Naive thymus-derived CD4-positive, alpha-beta T cell (primary cell): ENCODE data around the gene MPZ. TPM values are rescaled to one million over a fixed set of nuclear protein-coding genes. Genes with fewer than 3 reads are reported as not detected.

ENCODE experiments used
- ATAC-seq: fragments of 150-1000 bp; cut with Tn5 transposase; 2 replicates; pipeline ENCODE4 v1.10.0; 2021; ENCODE audit warnings: mild to moderate bottlenecking, moderate library complexity
- CTCF ChIA-PET: fragments of 350-600 bp; sonication (Branson Sonifier 250); formaldehyde crosslinking; loops from one replicate; lab custom pipeline; 2021; ENCODE audit warnings: antibody characterized with exemption; lab: Charles Lee
- POLR2A ChIA-PET: fragments of 350-600 bp; sonication (Branson Sonifier 250); formaldehyde crosslinking; loops from one replicate; lab custom pipeline; 2021; ENCODE audit warnings: antibody characterized with exemption, inconsistent platforms; lab: Charles Lee
- DNase-seq, 9 donors: peaks; one replicate each; pipeline versions ENCODE4 v3.0.0 to v3.0.0-alpha.2; 2020 to 2022; ENCODE audit warnings: mixed read lengths in 1 of 9
- H3K27ac ChIP-seq: one replicate; pipeline ENCODE4 v1.7.0; 2013; ENCODE audit warnings: mild to moderate bottlenecking, low read depth, low read length, moderate library complexity
- H3K27me3 ChIP-seq, 2 donors: one replicate each; pipeline ENCODE4 v1.7.0; 2013; ENCODE audit warnings: low read length in 2 of 2, mild to moderate bottlenecking in 2 of 2, moderate library complexity in 2 of 2; ENCODE audit not compliant: control insufficient read depth in 2 of 2, insufficient read depth in 2 of 2
- H3K36me3 ChIP-seq, 3 experiments: 1 replicate in 2 of 3; 2 replicates in 1 of 3; pipeline ENCODE4 v1.7.0; 2013; ENCODE audit warnings: low read length in 3 of 3, mild to moderate bottlenecking in 3 of 3, moderate library complexity in 1 of 3; ENCODE audit not compliant: insufficient read depth in 3 of 3, control insufficient read depth in 2 of 3
- H3K4me1 ChIP-seq, 2 donors: one replicate each; pipeline ENCODE4 v1.7.0; 2013; ENCODE audit warnings: low read length in 2 of 2, mild to moderate bottlenecking in 2 of 2, moderate library complexity in 1 of 2; ENCODE audit not compliant: control insufficient read depth in 2 of 2, insufficient read depth in 2 of 2
- H3K4me3 ChIP-seq: 2 replicates; pipeline ENCODE4 v1.7.0; 2013; ENCODE audit warnings: mild to moderate bottlenecking, low read length
- H3K9me3 ChIP-seq, 3 experiments: 1 replicate in 2 of 3; 2 replicates in 1 of 3; pipeline ENCODE4 v1.7.0; 2013; ENCODE audit warnings: low read length in 3 of 3; ENCODE audit not compliant: control insufficient read depth in 2 of 3
- H3K27ac Mint-ChIP-seq, 9 donors: one replicate each; pipeline ENCODE4 v1.8.0; 2020 to 2022; ENCODE audit warnings: mixed read lengths in 9 of 9, mild to moderate bottlenecking in 8 of 9, moderate library complexity in 5 of 9, inconsistent platforms in 2 of 9
- H3K27me3 Mint-ChIP-seq, 5 donors: one replicate each; pipeline ENCODE4 v1.8.0; 2021 to 2022; ENCODE audit warnings: mixed read lengths in 5 of 5, mild to moderate bottlenecking in 1 of 5
- H3K36me3 Mint-ChIP-seq, 5 donors: one replicate each; pipeline ENCODE4 v1.8.0; 2020 to 2022; ENCODE audit warnings: mixed read lengths in 5 of 5, mild to moderate bottlenecking in 3 of 5, inconsistent platforms in 1 of 5
- H3K4me1 Mint-ChIP-seq, 7 donors: one replicate each; pipeline ENCODE4 v1.8.0; 2020 to 2022; ENCODE audit warnings: mixed read lengths in 7 of 7, mild to moderate bottlenecking in 3 of 7, inconsistent platforms in 1 of 7
- H3K4me3 Mint-ChIP-seq, 10 donors: one replicate each; pipeline ENCODE4 v1.8.0; 2020 to 2022; ENCODE audit warnings: mild to moderate bottlenecking in 10 of 10, mixed read lengths in 10 of 10, moderate library complexity in 6 of 10, inconsistent platforms in 2 of 10
- H3K9me3 Mint-ChIP-seq, 11 donors: one replicate each; pipeline ENCODE4 v1.8.0; 2020 to 2022; ENCODE audit warnings: mixed read lengths in 11 of 11, mild to moderate bottlenecking in 4 of 11, inconsistent platforms in 1 of 11, moderate library complexity in 1 of 11
- intact Hi-C, 2 donors: fragments of 100-400 bp; cut with micrococcal nuclease; formaldehyde crosslinking; loops; one replicate each; pipeline ENCODE4 v1.15.1; 2023
- polyA plus RNA-seq, 2 donors: library from polyadenylated mRNA; unstranded; fragments of 300-500 nt; fragmentation: Illumina TruSeq; gene quantifications; one replicate each; pipeline ENCODE4 v1.2.3, GENCODE V29; 2021
- total RNA-seq, 6 experiments: library from RNA in 5 of 6; stranded (reverse) in 5 of 6; gene quantifications; 1 replicate in 5 of 6; 2 replicates in 1 of 6; pipeline ENCODE4 v1.2.3 and lab custom pipeline; 2021 to 2026

MPZ gene
- total and polyA plus RNA-seq, 7 experiments from 2014 or later, result 2.3 to 12.4 (median 6.2) TPM; not detected in 2

DNA sequence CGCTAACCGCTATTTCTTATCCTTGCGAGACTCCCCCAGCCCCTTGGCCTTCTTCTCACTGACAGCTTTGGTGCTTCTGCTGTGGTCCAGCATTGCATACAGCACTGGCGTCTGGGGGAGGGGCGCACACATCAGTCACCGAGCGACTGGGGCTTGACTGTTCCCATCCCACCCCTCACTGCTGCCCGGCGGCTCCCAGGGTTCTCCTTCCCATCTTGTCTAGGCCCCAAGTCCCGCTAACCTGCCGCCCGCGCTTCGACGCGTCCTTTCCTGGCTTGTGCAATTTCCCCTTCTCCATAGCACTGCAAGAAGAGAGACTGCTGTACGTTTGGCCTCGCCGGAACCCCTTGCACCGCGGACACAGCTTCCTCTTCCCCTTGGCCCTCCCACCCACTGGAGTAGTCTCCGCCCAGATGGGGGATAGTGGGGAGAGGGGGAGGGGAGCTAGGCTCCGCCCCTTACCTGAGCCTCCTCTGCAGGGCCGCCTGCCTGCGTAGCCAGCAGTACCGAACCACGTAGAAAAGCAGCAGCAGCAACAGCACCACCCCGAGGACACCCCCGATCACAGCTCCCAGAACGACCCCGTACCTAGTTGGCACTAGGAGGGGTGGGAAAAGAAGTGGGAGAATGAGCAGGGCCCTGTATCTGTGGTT is 3.8 kb downstream of the MPZ start:
- Mint-ChIP-seq H3K4me3 (peak overlapping the region; percentile 93 to 100 (median 98)), H3K9me3 (no peaks in the 10 kb centered on the region), H3K27ac (peak overlapping the region; percentile 91 to 98 (median 95)), H3K4me1 (peaks cover 27 to 47% (median 41%) of the 10 kb centered on the region in 7 donors), H3K27me3 (peaks cover 0 to 5% (median 0%) of the 10 kb centered on the region in 5 donors), H3K36me3 (peaks cover 0 to 7% (median 0%) of the 10 kb centered on the region in 5 donors)
- DNase-seq (peak; percentile 67 to 94 (median 92)), ATAC-seq (peak; percentile 99)
- Histone ChIP-seq H3K27ac (peak overlapping the region; percentile 78), H3K4me3 (peak overlapping the region; percentile 86), H3K4me1 (peaks cover 16 to 19% of the 10 kb centered on the region in 2 donors), H3K36me3 (peaks cover 0 to 3% (median 0%) of the 10 kb centered on the region in 3 experiments), H3K9me3 (no peaks in the 10 kb centered on the region), H3K27me3 (no peaks in the 10 kb centered on the region)
- POLR2A ChIA-PET, result interaction anchor here (0.5 to 6.0 kb wide), 20 partner anchors 7 to 153 kb away, joined by 3 to 50 read pairs (median 5); partner anchors contain the start of genes NDUFS2, NR1I3, PPOX and SDHC
- intact Hi-C loops, result loop anchor here (1.0 to 5.0 kb wide), 9 partner anchors 8 to 140 kb away; partner anchors contain the start of genes SDHC (in 2 of the 2) and PPOX (in 1 of the 2)
- CTCF ChIA-PET, result interaction anchor here (0.6 to 2.0 kb wide), 14 partner anchors 15 to 285 kb away, joined by 3 to 9 read pairs (median 4); partner anchors contain the start of genes F11R and NDUFS2

DNA sequence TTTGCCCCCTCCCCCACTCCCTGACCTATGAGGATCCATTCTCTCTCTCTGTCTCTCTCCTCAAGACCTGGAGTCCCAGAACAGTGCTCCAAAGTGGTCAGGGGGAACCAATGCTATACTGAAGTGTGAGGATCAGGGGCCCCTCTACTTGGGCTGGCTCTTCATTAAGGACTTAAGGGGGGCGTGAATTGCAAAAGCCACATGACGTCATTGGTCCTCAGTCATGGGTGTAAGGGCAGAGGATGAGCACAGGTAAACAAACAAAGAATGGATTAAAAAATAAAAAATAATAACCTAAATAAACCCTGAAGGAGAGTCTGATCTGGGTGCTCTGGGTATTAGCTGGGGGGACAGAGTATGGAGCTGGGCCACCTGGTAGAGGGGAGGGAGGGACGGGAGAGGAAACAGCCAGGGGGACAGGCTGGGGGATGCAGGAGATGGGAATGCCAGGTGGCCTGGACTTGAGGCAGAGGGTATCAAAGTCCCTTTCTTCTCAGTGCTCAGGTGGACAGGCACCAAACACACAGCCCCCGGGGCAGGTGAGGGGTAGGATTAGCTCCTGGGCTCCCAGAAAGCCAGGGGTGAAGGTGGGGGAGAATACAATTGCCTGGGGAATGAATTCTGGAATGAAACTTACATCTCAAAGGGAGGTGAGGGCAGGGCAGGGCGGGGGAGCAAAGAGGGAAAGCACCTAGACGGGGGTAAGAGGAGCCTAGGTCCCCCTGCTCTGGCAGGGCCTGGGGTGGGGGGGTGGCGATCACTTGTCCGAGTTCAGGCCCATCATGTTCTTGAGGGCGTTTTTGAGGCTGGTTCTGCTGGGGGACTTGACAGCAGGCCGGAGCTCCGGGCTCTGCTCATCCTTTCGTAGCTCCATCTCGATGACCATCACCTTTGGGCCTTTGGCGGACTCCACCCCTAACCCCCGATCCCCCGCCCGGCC is 4.6 kb downstream of the MPZ start:
- H3K9me3 ChIP-seq, result no peaks in the 10 kb centered on the region
- DNase-seq (peak in 1 of 9 donors; percentile 17), ATAC-seq (no peak)
- Mint-ChIP-seq H3K4me1 (peaks cover 27 to 47% (median 41%) of the 10 kb centered on the region in 7 donors), H3K27ac (peak overlapping the region; percentile 91 to 98 (median 95)), H3K36me3 (peaks cover 0 to 7% (median 3%) of the 10 kb centered on the region in 5 donors), H3K27me3 (peaks cover 0 to under 1% (median 0%) of the 10 kb centered on the region in 5 donors), H3K9me3 (no peaks in the 10 kb centered on the region), H3K4me3 (peak overlapping the region; percentile 93 to 100 (median 98))
- ChIA-PET CTCF (interaction anchor here (0.9 to 2.0 kb wide), 12 partner anchors 14 to 208 kb away, joined by 3 to 9 read pairs (median 4); partner anchors contain the start of gene NDUFS2), POLR2A (interaction anchor here (0.5 to 6.0 kb wide), 17 partner anchors 8 to 152 kb away, joined by 3 to 50 read pairs (median 5); partner anchors contain the start of genes NDUFS2, NR1I3, PPOX and SDHC)
- no peaks in the 10 kb centered on the region for H3K27me3 ChIP-seq
- H3K4me1 ChIP-seq, result peaks cover 16 to 19% of the 10 kb centered on the region in 2 donors
- H3K4me3 ChIP-seq, result peak overlapping the region; percentile 86
- intact Hi-C loops, result loop anchor here in 1 of 2 donors (5.0 kb wide), 1 partner anchor 77 kb away; no protein-coding TSS in a partner anchor
- H3K36me3 ChIP-seq, result peaks cover 0 to 3% (median 0%) of the 10 kb centered on the region in 3 experiments
- H3K27ac ChIP-seq, result peak overlapping the region; percentile 78

DNA sequence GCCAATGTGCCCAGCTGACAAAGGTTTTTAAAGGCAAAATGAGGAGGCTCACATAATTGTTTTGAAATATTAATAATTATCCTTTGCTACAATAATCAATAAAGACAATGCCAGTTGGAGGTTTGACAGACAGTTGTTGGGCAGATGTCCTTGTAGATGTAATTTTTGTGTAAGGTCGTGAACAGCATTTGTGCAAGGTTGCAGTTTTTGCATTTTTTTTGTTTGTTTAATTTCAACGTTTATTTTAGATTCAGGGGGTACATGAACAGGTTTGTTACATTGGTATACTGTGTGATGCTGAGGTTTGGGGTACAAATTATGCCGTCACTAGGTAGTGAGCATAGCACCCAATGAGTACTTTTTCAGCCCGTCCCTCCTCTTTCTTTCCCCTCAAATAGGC is 9.3 kb downstream of the MPZ start:
- no peaks in the 10 kb centered on the region for H3K9me3 ChIP-seq
- H3K27ac ChIP-seq, result no peak overlapping the region
- H3K36me3 Mint-ChIP-seq, result peaks cover 0 to 5% (median 3%) of the 10 kb centered on the region in 5 donors
- no peak overlapping the region for H3K27ac Mint-ChIP-seq
- H3K9me3 Mint-ChIP-seq, result no peaks in the 10 kb centered on the region
- no peak overlapping the region for H3K4me3 ChIP-seq
- H3K4me1 Mint-ChIP-seq, result peaks cover 18 to 38% (median 30%) of the 10 kb centered on the region in 7 donors
- H3K4me1 ChIP-seq, result peaks cover 16 to 19% of the 10 kb centered on the region in 2 donors
- H3K4me3 Mint-ChIP-seq, result no peak overlapping the region
- ChIA-PET CTCF (no interaction called here), POLR2A (interaction anchor here (0.6 kb wide), 1 partner anchor 63 kb away, joined by 4 read pairs; the partner anchor contains the start of gene NR1I3)
- intact Hi-C loops, result no loop called here
- H3K27me3 ChIP-seq, result no peaks in the 10 kb centered on the region
- H3K27me3 Mint-ChIP-seq, result no peaks in the 10 kb centered on the region
- no peaks in the 10 kb centered on the region for H3K36me3 ChIP-seq
- DNase-seq (no peak), ATAC-seq (no peak)

DNA sequence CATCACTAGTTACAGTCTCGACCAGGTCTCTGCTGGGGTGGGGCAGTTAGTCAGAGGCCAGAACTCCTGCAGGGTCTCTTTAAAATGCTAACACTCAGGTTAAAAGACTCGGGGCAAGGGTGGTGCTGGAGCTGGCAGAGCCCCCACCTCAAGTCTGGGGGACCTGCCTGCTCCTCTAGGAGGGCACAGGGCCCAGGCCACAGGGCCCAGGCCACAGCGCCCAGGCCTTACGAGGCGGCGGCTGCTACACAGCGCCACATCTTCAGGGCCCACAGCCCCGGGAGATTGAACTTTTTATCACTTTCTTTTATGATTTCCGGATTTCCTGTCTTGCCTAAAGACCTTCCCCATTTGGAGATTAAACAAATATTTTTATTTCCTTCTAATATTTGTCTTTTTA is 10.4 kb downstream of the MPZ start:
- POLR2A ChIA-PET, result no interaction called here
- ATAC-seq (no peak), DNase-seq (no peak)
- CTCF ChIA-PET, result no interaction called here
- H3K27ac Mint-ChIP-seq, result peak overlapping the region in 4 of 9 donors; percentile 30 to 82 (median 74)
- no peaks in the 10 kb centered on the region for H3K27me3 ChIP-seq
- peaks cover 7 to 27% (median 21%) of the 10 kb centered on the region in 7 donors for H3K4me1 Mint-ChIP-seq
- no peak overlapping the region for H3K4me3 ChIP-seq
- intact Hi-C loops, result no loop called here
- no peaks in the 10 kb centered on the region for H3K27me3 Mint-ChIP-seq
- peak overlapping the region; percentile 39 for H3K27ac ChIP-seq
- H3K9me3 ChIP-seq, result no peaks in the 10 kb centered on the region
- H3K9me3 Mint-ChIP-seq, result no peaks in the 10 kb centered on the region
- H3K36me3 ChIP-seq, result no peaks in the 10 kb centered on the region
- H3K4me3 Mint-ChIP-seq, result peak overlapping the region in 1 of 10 donors; percentile 29
- H3K36me3 Mint-ChIP-seq, result peaks cover 0 to 5% (median 3%) of the 10 kb centered on the region in 5 donors
- peaks cover 7 to 13% of the 10 kb centered on the region in 2 donors for H3K4me1 ChIP-seq

DNA sequence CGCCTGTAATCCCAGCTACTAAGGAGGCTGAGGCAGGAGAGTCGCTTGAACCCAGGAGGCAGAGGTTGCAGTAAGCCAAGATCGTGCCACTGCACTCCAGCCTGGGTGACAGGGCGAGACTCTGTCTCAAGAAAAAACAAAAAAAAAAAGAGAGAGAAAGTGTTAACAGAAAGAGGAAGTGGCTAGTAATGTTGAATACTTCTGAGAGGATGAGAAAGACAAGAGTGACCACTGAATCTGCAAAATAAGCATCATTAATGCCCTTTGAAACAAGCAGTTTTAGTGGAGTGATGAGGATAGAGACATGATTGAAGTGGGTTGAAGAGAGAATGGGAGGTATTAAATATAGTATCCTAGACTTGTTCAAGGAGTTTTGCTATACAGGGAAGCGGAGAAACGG is 11.7 kb downstream of the MPZ start:
- no peaks in the 10 kb centered on the region for H3K9me3 Mint-ChIP-seq

DNA sequence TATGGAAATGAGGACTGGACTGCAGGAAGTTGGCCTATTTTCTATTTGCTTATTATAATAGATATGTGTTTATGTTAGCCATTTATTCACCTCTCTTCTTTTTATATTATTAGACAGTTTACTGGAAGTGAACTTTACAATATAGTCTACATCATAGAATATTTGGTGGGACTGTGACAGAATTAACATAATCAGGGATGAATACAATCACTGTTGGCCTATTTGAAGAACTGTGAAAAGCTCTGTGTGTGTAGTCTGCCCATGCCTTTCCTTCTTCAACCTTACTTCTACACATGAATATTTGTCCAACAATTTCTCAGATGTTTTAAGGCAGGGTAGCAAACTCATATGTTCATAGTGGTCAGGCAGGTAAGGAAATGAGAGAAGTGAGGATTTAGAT is 12.4 kb downstream of the MPZ start:
- peak overlapping the region in 2 of 9 donors; percentile 0 to 10 for H3K27ac Mint-ChIP-seq
- ATAC-seq, result no peak
- intact Hi-C loops, result no loop called here

More for the DNA sequence above, 11.7 kb downstream of the MPZ start:
- no peak for ATAC-seq
- Histone ChIP-seq H3K27me3 (no peaks in the 10 kb centered on the region), H3K36me3 (no peaks in the 10 kb centered on the region), H3K4me1 (peaks cover 0 to under 1% of the 10 kb centered on the region in 2 donors), H3K27ac (no peak overlapping the region), H3K9me3 (no peaks in the 10 kb centered on the region), H3K4me3 (no peak overlapping the region)
- Mint-ChIP-seq H3K4me1 (peaks cover 3 to 15% (median 11%) of the 10 kb centered on the region in 7 donors), H3K27ac (peak overlapping the region in 4 of 9 donors; percentile 0 to 67 (median 36)), H3K4me3 (no peak overlapping the region), H3K27me3 (no peaks in the 10 kb centered on the region), H3K36me3 (peaks cover 0 to 5% (median 2%) of the 10 kb centered on the region in 5 donors)
- POLR2A ChIA-PET, result interaction anchor here (0.7 kb wide), 1 partner anchor 10 kb away, joined by 3 read pairs; no protein-coding TSS in a partner anchor
- intact Hi-C loops, result no loop called here
- no peak for DNase-seq
- CTCF ChIA-PET, result no interaction called here

More for the DNA sequence above, 12.4 kb downstream of the MPZ start:
- no peak overlapping the region for H3K4me3 Mint-ChIP-seq
- ChIA-PET POLR2A (interaction anchor here (0.7 kb wide), 1 partner anchor 10 kb away, joined by 3 read pairs; no protein-coding TSS in a partner anchor), CTCF (no interaction called here)
- Histone ChIP-seq H3K9me3 (no peaks in the 10 kb centered on the region), H3K27me3 (no peaks in the 10 kb centered on the region), H3K4me3 (no peak overlapping the region), H3K27ac (no peak overlapping the region), H3K36me3 (no peaks in the 10 kb centered on the region), H3K4me1 (no peaks in the 10 kb centered on the region)
- DNase-seq, result no peak
- H3K4me1 Mint-ChIP-seq, result peaks cover 3 to 9% (median 6%) of the 10 kb centered on the region in 7 donors
- H3K36me3 Mint-ChIP-seq, result peaks cover 0 to 5% (median 2%) of the 10 kb centered on the region in 5 donors
- no peaks in the 10 kb centered on the region for H3K9me3 Mint-ChIP-seq
- no peaks in the 10 kb centered on the region for H3K27me3 Mint-ChIP-seq
